Activated CD8-positive, alpha-beta memory T cell treated with anti-CD3 and anti-CD28 coated beads, Interleukin-2, amount 10 ng/mL, durations not matched to agents 7 days and 5 days (primary cell): Measurements from ENCODE around the gene SPEG. TPM values are rescaled to one million over a fixed set of nuclear protein-coding genes. Genes with fewer than 3 reads are reported as not detected.

ENCODE experiments used
- ATAC-seq: fragments of 150-1000 bp; cut with Tn5 transposase; one replicate; pipeline ENCODE4 v1.10.0; 2021; ENCODE audit warnings: moderate library complexity
- CTCF ChIA-PET: fragments of 350-600 bp; sonication (Branson Sonifier 250); formaldehyde crosslinking; loops from one replicate; lab custom pipeline; 2021; ENCODE audit warnings: antibody characterized with exemption; lab: Charles Lee
- DNase-seq: peaks from one replicate; pipeline ENCODE4 v3.0.0-alpha.2; 2020
- H3K27ac Mint-ChIP-seq: one replicate; pipeline ENCODE4 v1.8.0; 2021; ENCODE audit warnings: mild to moderate bottlenecking, mixed read lengths
- H3K27me3 Mint-ChIP-seq: one replicate; pipeline ENCODE4 v1.8.0; 2021; ENCODE audit warnings: mixed read lengths
- H3K36me3 Mint-ChIP-seq: one replicate; pipeline ENCODE4 v1.8.0; 2021; ENCODE audit warnings: mild to moderate bottlenecking, mixed read lengths
- H3K4me1 Mint-ChIP-seq: one replicate; pipeline ENCODE4 v1.8.0; 2021; ENCODE audit warnings: mixed read lengths
- H3K4me3 Mint-ChIP-seq: one replicate; pipeline ENCODE4 v1.8.0; 2021; ENCODE audit warnings: mild to moderate bottlenecking, moderate library complexity, mixed read lengths
- H3K9me3 Mint-ChIP-seq: one replicate; pipeline ENCODE4 v1.8.0; 2022; ENCODE audit warnings: low read depth, mixed read lengths
- total RNA-seq, 2 experiments: library from RNA; stranded (reverse); gene quantifications; one replicate each; pipeline ENCODE4 v1.2.3, GENCODE V29; 2021

The SPEG gene
- total RNA-seq, 2 experiments from 2014 or later = 0.52 to 1.3 TPM

DNA sequence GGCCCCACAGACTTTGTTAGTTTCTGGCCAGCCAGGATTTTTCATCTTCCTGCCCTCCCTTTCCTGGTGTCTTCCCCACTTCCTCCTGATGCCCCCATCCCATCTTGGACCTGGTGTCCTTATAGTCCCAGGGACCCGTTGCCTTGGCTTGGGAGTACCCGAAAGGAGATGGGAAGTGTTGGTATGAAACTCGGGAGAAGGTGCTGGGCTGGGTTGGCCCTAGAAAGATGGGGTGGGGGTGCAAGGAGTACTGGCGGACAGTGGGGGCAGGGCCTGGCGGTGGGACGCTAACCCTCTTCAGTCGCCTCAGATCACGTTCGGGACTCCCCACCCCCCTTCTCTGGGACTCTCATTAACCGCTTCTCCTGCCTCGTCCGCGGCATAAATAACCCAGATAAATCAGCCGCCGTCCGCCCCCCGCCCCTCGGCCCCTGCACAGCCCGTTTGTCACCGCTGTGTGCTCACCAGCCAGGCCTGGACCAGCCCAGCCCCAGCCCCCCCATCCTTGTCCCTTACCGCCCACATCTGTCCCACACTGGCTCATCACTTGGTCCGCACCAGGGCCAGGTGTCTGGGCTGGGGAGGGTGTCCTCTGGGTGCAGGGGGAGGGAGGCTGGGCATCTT, 76.0 kb downstream of the SPEG start:
- peaks cover 4% of the 10 kb centered on the region for H3K4me1 Mint-ChIP-seq
- DNase-seq = no peak
- H3K36me3 Mint-ChIP-seq = peaks cover 1% of the 10 kb centered on the region
- peaks cover 51% of the 10 kb centered on the region for H3K27me3 Mint-ChIP-seq
- CTCF ChIA-PET = interaction anchor here (0.6 to 5.8 kb wide), 12 partner anchors 8 to 140 kb away, joined by 3 to 65 read pairs (median 5); partner anchors contain the start of genes DNPEP and GMPPA
- ATAC-seq = no peak
- no peak overlapping the region for H3K27ac Mint-ChIP-seq
- no peak overlapping the region for H3K4me3 Mint-ChIP-seq
- H3K9me3 Mint-ChIP-seq = no peaks in the 10 kb centered on the region

DNA sequence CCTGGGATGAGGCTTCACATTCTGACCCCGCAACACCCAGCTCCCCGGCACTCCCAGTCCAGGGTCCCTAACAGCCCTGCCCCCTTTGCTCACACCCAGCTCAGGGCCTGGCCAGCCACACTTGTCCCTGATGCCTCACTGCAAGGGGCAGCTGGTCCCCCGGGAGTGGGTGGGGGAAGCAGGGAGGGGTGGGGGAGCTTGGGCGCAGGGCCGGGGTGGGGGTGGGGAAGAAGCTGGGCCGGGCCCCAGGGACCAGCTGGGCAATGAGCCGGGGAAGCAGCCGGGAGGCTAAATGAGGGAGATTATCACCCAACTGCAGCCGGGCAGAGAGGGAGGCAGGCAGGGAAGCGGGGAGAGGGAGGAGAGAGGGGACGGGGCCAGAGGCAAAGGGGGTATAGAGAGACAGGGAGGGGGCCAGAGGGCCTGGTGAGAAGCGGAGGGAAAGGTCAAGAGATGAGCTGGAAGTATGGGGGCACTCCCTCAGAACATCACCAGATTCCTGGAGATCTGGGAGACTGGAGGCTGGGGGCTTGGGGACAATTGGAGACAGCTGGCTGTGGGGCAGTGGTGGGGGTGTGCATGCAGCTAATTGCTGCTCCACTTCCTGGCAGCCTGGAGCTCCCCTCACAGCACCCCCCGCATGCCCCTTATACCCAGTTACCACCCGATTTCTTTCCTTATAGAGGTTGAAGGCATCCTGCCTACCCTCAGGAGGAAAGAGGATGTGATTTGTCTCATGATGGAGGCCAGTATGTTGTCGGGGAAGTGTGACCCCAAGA, 77.1 kb downstream of the SPEG start:
- DNase-seq (no peak), ATAC-seq (no peak)
- Mint-ChIP-seq H3K36me3 (no peaks in the 10 kb centered on the region), H3K27ac (no peak overlapping the region), H3K4me3 (no peak overlapping the region), H3K9me3 (no peaks in the 10 kb centered on the region), H3K4me1 (peaks cover 4% of the 10 kb centered on the region), H3K27me3 (peaks cover 62% of the 10 kb centered on the region)
- CTCF ChIA-PET = interaction anchor here (0.7 to 5.8 kb wide), 5 partner anchors 14 to 109 kb away, joined by 3 to 65 read pairs (median 5); partner anchors contain the start of gene GMPPA

DNA sequence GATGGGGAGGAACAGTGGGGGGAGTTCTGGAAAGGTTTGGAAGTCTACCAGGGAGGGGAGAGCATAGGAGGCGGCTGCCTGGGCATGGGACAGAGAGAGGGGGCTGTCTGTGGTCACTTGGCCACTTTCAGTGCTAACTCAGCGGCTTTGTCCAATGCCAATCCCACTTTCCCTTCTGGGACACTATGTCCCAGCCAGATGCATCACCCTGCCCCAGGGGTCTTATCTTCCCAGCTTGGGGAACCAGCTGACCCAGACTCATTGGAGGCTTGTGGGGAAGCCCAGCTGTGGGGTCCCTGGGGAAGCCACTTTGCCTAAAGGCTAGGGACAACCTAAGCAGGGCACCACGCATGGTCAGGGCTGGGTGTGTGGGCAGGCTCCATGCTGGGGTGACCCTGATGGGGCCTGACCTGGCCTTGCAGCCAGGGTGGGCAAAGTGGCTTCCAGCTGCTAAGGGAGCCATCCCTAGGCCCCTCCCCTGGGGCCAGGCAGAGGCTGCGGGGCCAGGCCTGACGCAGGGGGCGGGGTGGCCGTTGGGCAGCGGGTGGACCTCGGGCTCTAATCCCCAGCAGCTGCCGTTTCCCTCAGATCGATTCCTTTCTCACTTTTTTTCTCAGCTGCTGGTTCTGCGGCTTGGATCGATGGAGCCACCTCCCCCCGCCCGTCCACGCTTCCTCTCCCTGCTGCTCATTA, 78.0 kb downstream of the SPEG start:
- Mint-ChIP-seq H3K4me1 (peaks cover 4% of the 10 kb centered on the region), H3K27me3 (peaks cover 62% of the 10 kb centered on the region), H3K9me3 (no peaks in the 10 kb centered on the region), H3K27ac (no peak overlapping the region), H3K36me3 (no peaks in the 10 kb centered on the region), H3K4me3 (no peak overlapping the region)
- no peak for ATAC-seq
- CTCF ChIA-PET = interaction anchor here (0.8 to 1.3 kb wide), 2 partner anchors 16 to 17 kb away, joined by 3 read pairs; no protein-coding TSS in a partner anchor
- no peak for DNase-seq

GRCh38 chr2:219513787-219514186, 79.1 kb downstream of the SPEG start:
- Mint-ChIP-seq H3K27ac (no peak overlapping the region), H3K9me3 (no peaks in the 10 kb centered on the region), H3K4me3 (no peak overlapping the region), H3K36me3 (no peaks in the 10 kb centered on the region), H3K4me1 (peaks cover 4% of the 10 kb centered on the region), H3K27me3 (peaks cover 65% of the 10 kb centered on the region)
- DNase-seq (no peak), ATAC-seq (no peak)
- CTCF ChIA-PET = no interaction called here

DNA sequence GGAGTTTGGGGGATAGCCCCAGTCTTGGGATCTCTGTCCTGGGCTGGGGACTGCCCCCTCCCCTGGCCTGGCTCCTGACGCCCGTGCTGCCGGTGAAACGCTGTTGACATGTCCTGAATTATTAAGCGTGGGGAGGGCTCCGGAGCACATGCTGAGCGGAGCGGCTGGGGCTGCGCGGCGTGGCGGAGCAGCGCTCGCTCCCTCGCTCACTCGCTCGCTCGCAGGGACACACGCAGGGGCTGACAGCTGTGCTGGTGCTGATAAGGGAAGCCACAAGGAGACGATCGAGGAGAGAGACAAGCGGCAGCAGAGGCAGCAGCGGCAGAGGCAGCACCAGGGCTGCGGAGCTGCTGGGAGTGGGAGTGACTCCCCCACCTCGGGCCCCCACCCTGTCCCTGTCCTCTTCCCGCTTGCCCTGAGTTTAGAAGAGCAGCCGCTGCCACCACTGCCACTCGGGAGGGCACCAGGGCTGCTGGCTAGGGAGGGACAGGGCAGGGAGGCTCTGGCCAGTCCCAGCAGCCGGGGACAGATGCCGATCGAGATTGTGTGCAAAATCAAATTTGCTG, 79.6 kb downstream of the SPEG start, which contains the start of gene ASIC4:
Gene ASIC4 (plus strand): TSS at position 287 of the 566 bp plus-strand sequence. CDS start 243 bp downstream, at position 530.
- Mint-ChIP-seq H3K4me3 (no peak within 1 kb of the TSS), H3K36me3 (no peaks in the 10 kb centered on the region), H3K4me1 (peaks cover 4% of the 10 kb centered on the region), H3K27ac (no peak within 1 kb of the TSS), H3K9me3 (no peaks in the 10 kb centered on the region), H3K27me3 (peaks cover 67% of the 10 kb centered on the region)
- CTCF ChIA-PET = interaction anchor here (1.0 to 3.0 kb wide), 2 partner anchors 14 to 19 kb away, joined by 3 to 14 read pairs; no protein-coding TSS in a partner anchor
- no peak for ATAC-seq
- no peak for DNase-seq

DNA sequence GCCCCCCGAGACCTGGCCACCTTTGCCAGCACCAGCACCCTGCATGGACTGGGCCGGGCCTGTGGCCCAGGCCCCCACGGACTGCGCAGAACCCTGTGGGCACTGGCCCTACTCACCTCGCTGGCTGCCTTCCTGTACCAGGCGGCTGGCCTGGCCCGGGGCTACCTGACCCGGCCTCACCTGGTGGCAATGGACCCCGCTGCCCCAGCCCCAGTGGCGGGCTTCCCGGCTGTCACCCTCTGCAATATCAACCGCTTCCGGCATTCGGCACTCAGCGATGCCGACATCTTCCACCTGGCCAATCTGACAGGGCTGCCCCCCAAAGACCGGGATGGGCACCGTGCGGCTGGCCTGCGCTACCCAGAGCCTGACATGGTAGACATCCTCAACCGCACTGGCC, 80.2 kb downstream of the SPEG start:
- CTCF ChIA-PET = interaction anchor here (1.0 to 3.0 kb wide), 2 partner anchors 14 to 20 kb away, joined by 3 to 14 read pairs; no protein-coding TSS in a partner anchor
- H3K9me3 Mint-ChIP-seq = no peaks in the 10 kb centered on the region
- no peak overlapping the region for H3K27ac Mint-ChIP-seq
- peaks cover 2% of the 10 kb centered on the region for H3K4me1 Mint-ChIP-seq
- H3K4me3 Mint-ChIP-seq = no peak overlapping the region
- H3K36me3 Mint-ChIP-seq = no peaks in the 10 kb centered on the region
- DNase-seq (no peak), ATAC-seq (no peak)
- peaks cover 66% of the 10 kb centered on the region for H3K27me3 Mint-ChIP-seq

- H3K27ac Mint-ChIP-seq = no peak overlapping the region
- H3K9me3 Mint-ChIP-seq = no peaks in the 10 kb centered on the region
- H3K36me3 Mint-ChIP-seq = no peaks in the 10 kb centered on the region
- no peaks in the 10 kb centered on the region for H3K4me1 Mint-ChIP-seq
- ATAC-seq (no peak), DNase-seq (no peak)
- CTCF ChIA-PET = interaction anchor here (3.0 kb wide), 1 partner anchor 13 kb away, joined by 14 read pairs; no protein-coding TSS in a partner anchor
- no peak overlapping the region for H3K4me3 Mint-ChIP-seq
- peaks cover 65% of the 10 kb centered on the region for H3K27me3 Mint-ChIP-seq
Observed at GRCh38 chr2:219515874-219516629, 81.4 kb downstream of the SPEG start.

DNA sequence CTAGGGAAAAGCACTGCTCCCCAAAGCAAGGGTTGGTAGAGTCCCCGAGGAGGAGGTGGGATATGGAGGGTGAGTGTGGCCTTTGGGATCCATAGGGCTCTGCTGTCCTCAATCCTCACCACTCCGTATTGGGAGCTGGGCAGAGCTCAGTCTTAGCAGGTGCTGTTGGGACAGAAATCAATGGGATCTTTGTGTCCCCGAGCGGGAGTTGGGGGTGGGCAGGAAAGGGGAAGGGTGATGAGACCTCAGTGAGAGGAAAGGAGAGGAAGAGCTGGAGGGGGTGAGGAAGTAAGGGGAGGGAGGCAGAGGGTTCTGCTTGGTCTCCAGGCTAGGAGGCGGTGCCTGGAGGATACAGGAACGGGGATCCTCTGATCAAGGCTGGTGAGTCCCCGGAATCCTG, 82.2 kb downstream of the SPEG start:
- CTCF ChIA-PET = interaction anchor here (3.0 kb wide), 1 partner anchor 12 kb away, joined by 14 read pairs; no protein-coding TSS in a partner anchor
- Mint-ChIP-seq H3K27ac (no peak overlapping the region), H3K27me3 (peaks cover 67% of the 10 kb centered on the region), H3K9me3 (no peaks in the 10 kb centered on the region), H3K36me3 (no peaks in the 10 kb centered on the region), H3K4me3 (no peak overlapping the region), H3K4me1 (peaks cover 2% of the 10 kb centered on the region)
- ATAC-seq (no peak), DNase-seq (no peak)

GRCh38 chr2:219517954-219518778, 83.5 kb downstream of the SPEG start:
- DNase-seq (no peak), ATAC-seq (no peak)
- no peaks in the 10 kb centered on the region for H3K36me3 Mint-ChIP-seq
- H3K4me3 Mint-ChIP-seq = no peak overlapping the region
- no peak overlapping the region for H3K27ac Mint-ChIP-seq
- H3K4me1 Mint-ChIP-seq = peaks cover 4% of the 10 kb centered on the region
- CTCF ChIA-PET = interaction anchor here (0.9 to 1.6 kb wide), 8 partner anchors 8 to 66 kb away, joined by 3 to 11 read pairs (median 4); partner anchors contain the start of gene GMPPA
- peaks cover 67% of the 10 kb centered on the region for H3K27me3 Mint-ChIP-seq
- H3K9me3 Mint-ChIP-seq = no peaks in the 10 kb centered on the region

GRCh38 chr2:219519526-219519916, 84.9 kb downstream of the SPEG start:
- CTCF ChIA-PET = interaction anchor here (1.2 to 1.5 kb wide), 4 partner anchors 9 to 24 kb away, joined by 4 to 5 read pairs (median 4); partner anchors contain the start of gene GMPPA
- Mint-ChIP-seq H3K9me3 (no peaks in the 10 kb centered on the region), H3K4me1 (peaks cover 4% of the 10 kb centered on the region), H3K27ac (no peak overlapping the region), H3K27me3 (peaks cover 69% of the 10 kb centered on the region), H3K36me3 (no peaks in the 10 kb centered on the region), H3K4me3 (no peak overlapping the region)
- DNase-seq (no peak), ATAC-seq (no peak)

DNA sequence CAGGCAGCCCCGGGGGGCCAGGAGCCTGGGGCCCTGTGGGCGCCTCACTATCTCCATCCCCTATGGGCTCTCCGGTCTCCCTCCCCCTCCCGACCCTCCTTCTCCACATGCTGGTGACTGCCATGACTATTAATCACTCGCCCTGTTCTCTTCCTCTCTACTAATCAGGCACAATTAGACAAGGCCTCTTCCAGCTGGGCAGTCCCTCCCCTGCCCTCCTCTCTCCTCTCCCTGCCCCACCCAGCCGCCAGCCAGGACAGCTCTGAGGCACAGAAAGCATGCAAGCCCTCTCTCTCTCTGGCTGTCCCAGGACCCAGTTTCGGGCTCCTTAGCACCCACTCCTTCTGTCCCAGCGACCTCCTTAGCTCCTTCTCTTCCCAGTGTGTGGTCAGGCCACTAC, 85.4 kb downstream of the SPEG start:
- CTCF ChIA-PET = interaction anchor here (1.2 to 2.7 kb wide), 4 partner anchors 10 to 117 kb away, joined by 3 to 21 read pairs (median 10); a partner anchor contains a TSS
- H3K27ac Mint-ChIP-seq = no peak overlapping the region
- no peaks in the 10 kb centered on the region for H3K36me3 Mint-ChIP-seq
- peaks cover 71% of the 10 kb centered on the region for H3K27me3 Mint-ChIP-seq
- H3K4me1 Mint-ChIP-seq = peaks cover 4% of the 10 kb centered on the region
- no peaks in the 10 kb centered on the region for H3K9me3 Mint-ChIP-seq
- DNase-seq (no peak), ATAC-seq (no peak)
- no peak overlapping the region for H3K4me3 Mint-ChIP-seq
